NCI-H128 (cell line): Measurements from ENCODE around the gene COPE.

Experiments
- DNase-seq: peaks from one replicate; lab custom pipeline; 2025; ENCODE audit not compliant: unreplicated experiment; lab: John Stamatoyannopoulos, UW

COPE gene

DNA sequence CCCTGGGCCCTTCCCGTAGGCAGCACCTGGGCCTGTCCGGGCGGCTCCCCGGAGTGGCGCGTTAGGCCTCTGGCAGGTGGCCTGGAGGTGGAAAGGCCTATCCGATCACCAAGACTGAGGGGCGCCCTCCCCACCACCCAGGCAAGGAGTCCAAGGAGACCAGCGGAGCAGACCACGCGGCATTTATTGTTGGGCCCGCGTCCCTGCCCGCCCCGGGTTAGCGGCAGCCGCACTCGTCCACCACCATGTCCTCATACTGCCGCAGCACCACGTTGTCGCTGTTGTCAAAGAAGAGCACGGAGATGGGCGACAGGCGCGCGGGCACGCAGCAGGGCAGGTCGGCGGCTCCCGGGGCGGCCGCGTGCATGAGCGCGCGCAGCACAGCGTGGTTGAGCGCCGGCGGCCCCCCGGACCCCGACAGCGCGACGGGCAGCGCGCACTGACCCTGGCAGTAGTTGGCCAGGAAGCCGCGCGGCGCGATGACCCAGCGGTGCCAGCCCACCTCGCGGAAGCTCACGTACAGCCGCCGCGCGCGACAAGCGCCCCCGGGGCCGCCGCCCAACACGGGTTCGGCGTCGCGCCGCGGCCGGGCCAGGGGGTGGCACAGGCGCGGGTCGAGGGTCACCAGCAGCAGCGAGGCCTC is 50.7 kb downstream of the COPE start:
- DNase-seq = no peak

- DNase-seq = no peak
These were observed 51.4 kb downstream of the COPE start for GRCh38 chr19:18867751-18868150.

DNA sequence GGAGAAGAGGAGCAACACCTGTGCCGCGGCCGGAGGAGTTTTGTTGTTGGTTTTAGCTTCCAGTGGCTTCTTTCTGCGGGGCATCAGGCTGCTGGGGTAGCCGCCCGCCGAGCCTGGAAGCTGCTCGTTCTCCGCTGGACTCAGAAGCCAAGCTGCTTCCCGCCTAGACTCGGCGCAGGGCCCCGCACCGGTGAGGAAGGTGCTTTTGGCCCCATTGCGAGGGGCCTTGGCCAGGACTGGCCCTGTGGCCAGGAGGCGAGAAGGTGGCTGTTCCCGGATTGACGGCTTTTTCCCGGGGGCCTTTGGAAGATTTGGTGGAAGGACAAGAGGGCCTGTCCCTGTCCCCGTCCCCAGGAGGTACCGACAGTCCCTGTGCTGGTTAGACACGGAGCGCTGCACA is 52.0 kb downstream of the COPE start:
- DNase-seq = no peak

DNA sequence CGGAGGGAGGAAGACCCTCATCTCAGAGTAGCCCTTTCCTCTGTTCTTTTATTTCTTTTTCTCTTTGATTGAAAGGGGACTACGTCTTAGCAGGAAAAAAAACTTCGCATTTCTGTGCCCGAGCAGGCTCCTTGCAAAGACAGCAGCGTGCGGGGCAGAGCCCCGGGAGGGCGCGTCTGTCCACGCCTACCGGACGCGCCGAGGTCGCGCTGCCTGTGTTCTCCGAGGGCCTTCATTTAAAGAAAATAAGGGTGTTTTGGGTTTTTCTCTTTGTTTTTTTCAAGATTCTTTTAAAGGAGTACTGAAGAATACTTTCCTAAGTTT is 52.4 kb downstream of the COPE start:
- no peak for DNase-seq

GRCh38 chr19:18865973-18866799 is 53.0 kb downstream of the COPE start:
- DNase-seq = no peak

- no peak for DNase-seq
These were observed 53.8 kb downstream of the COPE start for GRCh38 chr19:18865106-18865972.

- no peak for DNase-seq
These were observed 55.3 kb downstream of the COPE start for GRCh38 chr19:18863843-18864362.

DNA sequence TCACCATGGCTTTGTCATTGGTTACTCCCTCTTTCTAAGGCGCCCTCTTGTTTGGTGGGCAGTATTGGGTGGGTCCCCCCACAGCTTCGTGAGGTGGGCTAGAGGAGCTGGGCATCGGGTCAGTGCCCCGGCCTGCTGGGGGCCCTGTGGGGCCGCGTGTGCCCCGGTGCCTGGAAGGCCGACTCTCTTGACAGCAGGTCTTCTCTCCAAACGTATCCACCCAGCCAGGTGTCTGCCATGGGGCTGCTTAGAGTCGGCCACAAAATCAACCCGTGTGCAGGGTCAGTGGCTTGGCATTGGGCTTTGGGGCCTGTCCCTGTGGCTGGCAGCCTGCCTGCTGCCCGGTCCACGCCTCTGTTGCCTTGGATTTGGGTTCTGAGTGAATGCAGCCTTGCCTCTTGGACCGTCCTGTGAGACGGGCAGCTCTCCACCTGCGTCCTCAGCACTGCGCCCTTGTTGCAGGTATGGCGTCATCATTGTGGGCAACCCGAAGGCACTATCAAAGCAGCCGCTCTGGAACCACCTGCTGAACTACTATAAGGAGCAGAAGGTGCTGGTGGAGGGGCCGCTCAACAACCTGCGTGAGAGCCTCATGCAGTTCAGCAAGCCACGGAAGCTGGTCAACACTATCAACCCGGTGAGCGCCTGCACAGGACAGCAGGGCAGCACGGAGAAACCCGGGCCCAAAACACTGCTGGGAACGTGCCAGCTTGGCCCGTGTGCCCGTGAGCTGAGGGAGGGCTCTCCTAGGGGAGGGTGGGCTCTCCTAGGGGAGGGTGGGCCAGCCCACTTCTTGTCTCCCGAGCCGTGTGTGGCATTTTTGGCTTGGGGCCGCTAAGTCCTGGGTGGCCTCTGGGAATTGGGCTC is 56.0 kb downstream of the COPE start:
- no peak for DNase-seq

DNA sequence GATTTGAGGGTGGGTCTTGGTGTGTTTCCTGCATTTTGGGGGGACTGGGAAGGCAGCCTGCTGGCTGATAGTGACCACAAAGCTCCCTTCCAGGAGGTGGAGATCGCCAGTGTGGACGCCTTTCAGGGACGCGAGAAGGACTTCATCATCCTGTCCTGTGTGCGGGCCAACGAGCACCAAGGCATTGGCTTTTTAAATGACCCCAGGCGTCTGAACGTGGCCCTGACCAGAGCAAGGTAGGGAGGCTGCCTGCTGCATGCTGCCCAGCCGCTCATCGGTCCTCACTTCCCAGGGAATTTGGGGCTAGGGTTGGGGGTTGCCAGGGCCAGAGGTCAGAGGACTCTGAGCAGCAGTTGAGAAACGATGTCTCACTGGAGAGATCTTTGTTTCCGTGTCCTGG is 57.3 kb downstream of the COPE start:
- no peak for DNase-seq

- no peak for DNase-seq
These were observed 58.0 kb downstream of the COPE start for GRCh38 chr19:18861235-18861634.

DNA sequence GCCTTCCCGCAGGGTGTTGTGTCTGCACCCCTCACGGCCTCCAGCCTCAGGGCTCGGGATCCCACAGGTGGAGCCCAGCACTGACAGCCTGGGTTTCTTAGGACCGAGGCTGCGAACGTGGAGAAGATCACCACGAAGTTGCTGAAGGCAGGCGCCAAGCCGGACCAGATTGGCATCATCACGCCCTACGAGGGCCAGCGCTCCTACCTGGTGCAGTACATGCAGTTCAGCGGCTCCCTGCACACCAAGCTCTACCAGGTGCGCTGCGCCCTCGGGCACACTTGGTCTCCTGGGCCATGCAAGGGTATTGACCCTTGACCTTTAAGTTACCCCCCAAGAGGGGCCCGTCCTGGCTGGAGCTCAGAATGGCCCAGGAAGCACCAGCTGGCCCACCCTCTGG is 58.5 kb downstream of the COPE start:
- DNase-seq = no peak

- no peak for DNase-seq
These were observed 58.9 kb downstream of the COPE start for GRCh38 chr19:18860302-18860700.

GRCh38 chr19:18859676-18860301 is 59.4 kb downstream of the COPE start:
- no peak for DNase-seq

DNA sequence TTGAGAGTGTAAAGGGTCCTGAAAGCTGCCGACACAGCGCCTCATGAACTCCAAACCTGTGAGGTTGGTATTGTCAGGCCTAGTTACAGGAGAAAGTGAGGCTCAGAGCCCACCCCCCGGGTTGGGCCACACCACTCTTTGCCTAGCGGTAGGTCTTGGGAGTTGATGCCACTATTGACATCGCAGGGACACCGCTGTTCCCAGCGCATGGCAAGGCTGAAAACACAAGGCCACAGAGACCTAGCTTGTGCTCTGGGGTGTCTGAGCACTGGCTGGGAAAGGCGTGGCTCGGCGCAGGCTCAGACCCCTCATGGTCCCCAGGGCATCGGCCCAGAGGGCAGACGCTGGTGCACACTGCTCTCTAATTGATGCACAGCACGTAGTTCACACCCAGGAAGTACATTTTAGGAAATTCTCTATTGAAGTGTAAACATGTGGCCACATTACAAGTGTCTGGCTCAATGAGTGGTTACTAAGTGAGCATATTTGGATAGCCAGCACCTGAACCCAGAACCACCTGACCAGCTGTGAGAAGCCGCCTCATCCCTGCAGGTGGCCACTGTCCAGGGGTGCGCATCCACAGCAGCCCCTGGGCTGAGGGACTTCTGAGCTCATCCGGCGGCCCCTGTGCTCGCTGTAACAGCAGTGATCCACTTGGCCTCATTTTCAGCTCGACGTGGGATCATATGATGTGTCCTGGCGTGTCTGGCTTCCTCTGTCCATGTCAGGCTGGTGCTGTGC is 60.1 kb downstream of the COPE start:
- DNase-seq = no peak

GRCh38 chr19:18857223-18857622 is 62.0 kb downstream of the COPE start:
- no peak for DNase-seq

DNA sequence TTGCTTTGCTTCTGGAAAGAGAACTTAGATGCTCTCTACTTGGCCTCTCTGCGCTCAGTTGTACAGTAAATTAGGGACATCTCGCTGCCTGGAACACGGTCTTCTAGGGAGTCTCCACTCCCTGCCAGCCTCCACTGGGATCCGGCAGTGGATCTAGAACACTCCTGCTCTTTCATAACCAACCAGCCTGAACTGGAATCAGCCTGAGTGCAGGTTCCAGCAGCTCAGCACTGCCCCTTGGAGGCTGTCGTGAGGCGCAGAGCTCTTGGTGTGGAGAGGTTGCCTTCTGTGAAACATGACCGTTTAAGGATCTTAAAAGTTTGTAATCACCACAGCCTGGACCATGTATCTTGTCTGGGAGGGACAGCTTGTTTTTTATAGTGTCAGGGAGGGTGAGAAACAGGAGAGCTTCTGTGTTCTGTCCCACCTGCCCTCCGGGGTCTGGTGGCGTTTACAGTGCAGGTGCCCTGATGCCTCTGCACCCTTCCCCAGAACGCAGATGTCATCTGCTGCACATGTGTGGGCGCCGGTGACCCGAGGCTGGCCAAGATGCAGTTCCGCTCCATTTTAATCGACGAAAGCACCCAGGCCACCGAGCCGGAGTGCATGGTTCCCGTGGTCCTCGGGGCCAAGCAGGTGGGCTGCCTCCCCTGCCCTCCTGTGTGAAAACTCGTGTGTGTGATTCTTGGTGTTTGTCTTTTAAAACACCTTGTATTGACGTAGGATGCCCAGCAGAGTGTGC is 62.6 kb downstream of the COPE start:
- DNase-seq = no peak

DNA sequence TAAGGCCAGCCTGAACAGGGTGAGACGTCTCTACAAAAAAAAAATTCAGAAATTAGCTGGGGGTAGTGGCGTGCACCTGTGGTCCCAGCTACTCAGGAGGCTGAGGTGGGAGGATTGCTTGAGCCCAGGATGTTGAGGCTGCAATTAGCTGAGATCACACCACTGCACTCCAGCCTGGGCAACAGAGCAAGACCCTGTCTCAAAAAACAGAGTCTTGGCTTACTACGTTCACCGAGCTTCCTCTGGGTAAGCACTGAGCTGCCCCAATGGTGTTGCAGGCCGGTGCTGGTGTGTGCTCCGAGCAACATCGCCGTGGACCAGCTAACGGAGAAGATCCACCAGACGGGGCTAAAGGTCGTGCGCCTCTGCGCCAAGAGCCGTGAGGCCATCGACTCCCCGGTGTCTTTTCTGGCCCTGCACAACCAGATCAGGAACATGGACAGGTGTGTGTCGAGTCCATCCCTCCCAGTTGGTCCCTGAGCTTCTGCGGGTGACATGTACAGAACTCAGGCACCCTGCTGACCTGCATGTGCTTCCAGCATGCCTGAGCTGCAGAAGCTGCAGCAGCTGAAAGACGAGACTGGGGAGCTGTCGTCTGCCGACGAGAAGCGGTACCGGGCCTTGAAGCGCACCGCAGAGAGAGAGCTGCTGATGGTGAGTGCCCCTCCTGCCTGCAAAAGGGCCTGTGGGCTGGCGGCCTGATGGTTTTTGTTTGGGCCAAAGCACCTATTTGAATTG is 63.4 kb downstream of the COPE start:
- no peak for DNase-seq

DNA sequence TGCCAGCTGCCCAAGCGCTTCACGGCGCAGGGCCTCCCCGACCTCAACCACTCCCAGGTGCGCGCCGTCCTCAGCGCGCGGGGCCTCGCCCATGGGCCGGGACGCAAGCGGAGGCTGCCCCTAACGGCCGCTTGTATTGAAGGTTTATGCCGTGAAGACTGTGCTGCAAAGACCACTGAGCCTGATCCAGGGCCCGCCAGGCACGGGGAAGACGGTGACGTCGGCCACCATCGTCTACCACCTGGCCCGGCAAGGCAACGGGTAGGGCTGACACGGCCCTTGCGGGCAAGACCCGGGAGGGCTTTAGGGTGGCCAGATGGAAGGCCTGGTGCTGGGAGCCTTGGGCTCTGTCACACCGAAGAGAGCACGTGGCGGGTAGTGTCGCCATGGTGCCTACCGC is 64.2 kb downstream of the COPE start:
- no peak for DNase-seq
